SK-N-SH (cell line): ENCODE results near the gene P3H3. TPM values are rescaled to one million over a fixed set of nuclear protein-coding genes. Genes with fewer than 3 reads are reported as not detected.

Experiments used
- CTCF ChIA-PET: fragments of 300-600, 350-600 bp; formaldehyde crosslinking; extraction: SDS; loops from one replicate; lab custom pipeline; 2021; lab: Yijun Ruan, JAX
- POLR2A ChIA-PET: fragments of 350-600 bp; sonication (Branson Sonifier 250); formaldehyde crosslinking; extraction: SDS; loops from one replicate; lab custom pipeline; 2020; ENCODE audit warnings: antibody characterized with exemption, inconsistent platforms; lab: Yijun Ruan, JAX
- DNase-seq: peaks from one replicate; pipeline ENCODE4 v3.0.0; 2012
- H2AFZ ChIP-seq: fragments of 200-600 bp; sonication (generic); 2 replicates; pipeline ENCODE4 v1.8.1; 2016; ENCODE audit warnings: antibody characterized with exemption, mild to moderate bottlenecking, low read depth
- H3F3A ChIP-seq: fragments of 200-600 bp; sonication (generic); replicated peaks from 2 replicates; pipeline ENCODE3; 2016; ENCODE audit warnings: antibody characterized with exemption, mild to moderate bottlenecking; ENCODE audit not compliant: insufficient read depth
- H3K27ac ChIP-seq, 2 experiments: fragments of 200-500 bp in 1 of 2; fragments of 200-600 bp in 1 of 2; sonication (Bioruptor generic) in 1 of 2; sonication (generic), shearing (Covaris generic) in 1 of 2; 2 replicates each; pipeline versions ENCODE4 v1.5.1 to v1.6.1; 2014 to 2016; ENCODE audit warnings: low read depth in 2 of 2, inconsistent platforms in 1 of 2, low read length in 1 of 2, mild to moderate bottlenecking in 1 of 2, mixed read lengths in 1 of 2
- H3K27me3 ChIP-seq: fragments of 200-600 bp; sonication (generic), shearing (Covaris generic); 2 replicates; pipeline ENCODE4 v1.6.1; 2016; ENCODE audit warnings: mixed run types; ENCODE audit not compliant: insufficient read depth
- H3K36me3 ChIP-seq, 2 experiments: fragments of 200-500 bp in 1 of 2; fragments of 200-600 bp in 1 of 2; sonication (Bioruptor generic) in 1 of 2; sonication (generic) in 1 of 2; replicated peaks in 1 of 2; 2 replicates each; pipeline versions ENCODE3 to v1.5.1; 2014 to 2016; ENCODE audit warnings: low read length in 1 of 2, mild to moderate bottlenecking in 1 of 2; ENCODE audit not compliant: insufficient read depth in 2 of 2, control insufficient read depth in 1 of 2
- H3K4me1 ChIP-seq, 2 experiments: fragments of 200-500 bp in 1 of 2; fragments of 200-600 bp in 1 of 2; sonication (Bioruptor generic) in 1 of 2; sonication (generic), shearing (Covaris generic) in 1 of 2; 2 replicates each; pipeline versions ENCODE4 v1.5.1 to v1.6.1; 2014 to 2016; ENCODE audit warnings: low read depth in 1 of 2, low read length in 1 of 2, mixed run types in 1 of 2; ENCODE audit not compliant: insufficient read depth in 2 of 2, control insufficient read depth in 1 of 2
- H3K4me2 ChIP-seq: fragments of 200-600 bp; sonication (generic), shearing (Covaris generic); 2 replicates; pipeline ENCODE4 v1.6.1; 2017; ENCODE audit warnings: mixed run types
- H3K4me3 ChIP-seq, 2 experiments: fragments of 200-500 bp in 1 of 2; fragments of 200-600 bp in 1 of 2; sonication (Bioruptor generic) in 1 of 2; sonication (generic), shearing (Covaris generic) in 1 of 2; 2 replicates each; pipeline versions ENCODE4 v1.5.1 to v1.8.1; 2014 to 2016; ENCODE audit warnings: low read depth in 2 of 2, inconsistent platforms in 1 of 2, low read length in 1 of 2, mild to moderate bottlenecking in 1 of 2, mixed read lengths in 1 of 2, moderate library complexity in 1 of 2
- H3K79me2 ChIP-seq: fragments of 200-600 bp; sonication (generic); 2 replicates; pipeline ENCODE4 v1.8.1; 2017; ENCODE audit warnings: mild to moderate bottlenecking; ENCODE audit not compliant: insufficient read depth
- H3K9ac ChIP-seq: fragments of 200-600 bp; sonication (generic); 2 replicates; pipeline ENCODE4 v1.6.1; 2017; ENCODE audit warnings: mixed run types
- H3K9me2 ChIP-seq: fragments of 200-600 bp; sonication (generic); 2 replicates; pipeline ENCODE4 v1.6.1; 2017; ENCODE audit warnings: mixed run types
- H3K9me3 ChIP-seq: fragments of 200-600 bp; sonication (generic); 2 replicates; pipeline ENCODE4 v1.6.1; 2017; ENCODE audit warnings: mixed run types, mild to moderate bottlenecking, moderate library complexity
- H4K20me1 ChIP-seq: fragments of 200-600 bp; sonication (generic); 2 replicates; pipeline ENCODE4 v1.6.1; 2017; ENCODE audit warnings: mild to moderate bottlenecking, mixed run types; ENCODE audit not compliant: insufficient read depth
- CHD2 ChIP-seq: fragments of 150-350 bp; IDR thresholded peaks from 2 replicates; pipeline ENCODE4 v1.6.1; 2018; ENCODE audit warnings: low read length; ENCODE audit not compliant: partially characterized antibody
- EZH2phosphoT487 ChIP-seq: fragments of 200-600 bp; sonication (generic); IDR thresholded peaks from 2 replicates; pipeline ENCODE4 v1.6.1; 2017; ENCODE audit warnings: low read depth, mixed run types, mild to moderate bottlenecking, antibody characterized with exemption, moderate library complexity, borderline replicate concordance
- FOSL2 ChIP-seq: IDR thresholded peaks from 2 replicates; pipeline ENCODE4 v1.4.0; 2012; ENCODE audit warnings: low read depth, mild to moderate bottlenecking, moderate library complexity, borderline replicate concordance
- FOXJ3 ChIP-seq: sonication (generic); formaldehyde crosslinking; IDR thresholded peaks from 2 replicates; pipeline ENCODE4 v1.5.1; 2020; ENCODE audit warnings: mild to moderate bottlenecking, missing genetic modification reagents
- GABPA ChIP-seq: IDR thresholded peaks from 2 replicates; pipeline ENCODE4 v1.4.0; 2012; ENCODE audit warnings: low read depth, mild to moderate bottlenecking
- GATA2 ChIP-seq: sonication (generic); formaldehyde crosslinking; IDR thresholded peaks from 2 replicates; pipeline ENCODE4 v1.5.0; 2020; ENCODE audit warnings: mild to moderate bottlenecking, missing genetic modification reagents
- MAX ChIP-seq: IDR thresholded peaks from 2 replicates; pipeline ENCODE4 v1.4.0; 2012; ENCODE audit warnings: low read depth
- MEF2A ChIP-seq: IDR thresholded peaks from 2 replicates; pipeline ENCODE4 v1.4.0; 2012; ENCODE audit warnings: low read depth, borderline replicate concordance
- MXI1 ChIP-seq: IDR thresholded peaks from 2 replicates; pipeline ENCODE4 v1.6.1; 2012; ENCODE audit warnings: mild to moderate bottlenecking, low read depth, low read length, improper control_type of control experiment
- POLR2AphosphoS5 ChIP-seq: IDR thresholded peaks from 2 replicates; pipeline ENCODE4 v1.6.1; 2012; ENCODE audit warnings: low read depth, low read length
- RCOR1 ChIP-seq: fragments of 150-350 bp; IDR thresholded peaks from 2 replicates; pipeline ENCODE4 v1.6.1; 2017; ENCODE audit warnings: antibody characterized with exemption, low read length
- SIN3A ChIP-seq: IDR thresholded peaks from 2 replicates; pipeline ENCODE4 v1.6.1; 2012; ENCODE audit warnings: low read depth, mild to moderate bottlenecking, low read length, moderate library complexity, borderline replicate concordance
- TEAD4 ChIP-seq: IDR thresholded peaks from 2 replicates; pipeline ENCODE4 v1.4.0; 2012; ENCODE audit warnings: mild to moderate bottlenecking, borderline replicate concordance; ENCODE audit not compliant: insufficient read depth
- WGBS: methylation state at CpG from one replicate; pipeline ENCODE4 v1.1.6; 2017; ENCODE audit warnings: low lambda C conversion rate; 5-methylcytosine and 5-hydroxymethylcytosine counted together
- polyA plus RNA-seq, 3 experiments: library from polyadenylated mRNA; depleted of rRNA; stranded (reverse); fragments of >200 nt; gene quantifications; 2 replicates each; pipeline ENCODE4 v1.2.3, GENCODE V29; 2012
- TF ChIP-seq, protein P1 (sequence below): IDR thresholded peaks from 2 replicates; pipeline ENCODE4 v1.6.1; 2012; ENCODE audit warnings: mild to moderate bottlenecking, low read depth, low read length, moderate library complexity

P3H3 gene
- polyA plus RNA-seq, 1 of the 3 experiments (the other 2 are of a cell fraction): 74.6 TPM

DNA sequence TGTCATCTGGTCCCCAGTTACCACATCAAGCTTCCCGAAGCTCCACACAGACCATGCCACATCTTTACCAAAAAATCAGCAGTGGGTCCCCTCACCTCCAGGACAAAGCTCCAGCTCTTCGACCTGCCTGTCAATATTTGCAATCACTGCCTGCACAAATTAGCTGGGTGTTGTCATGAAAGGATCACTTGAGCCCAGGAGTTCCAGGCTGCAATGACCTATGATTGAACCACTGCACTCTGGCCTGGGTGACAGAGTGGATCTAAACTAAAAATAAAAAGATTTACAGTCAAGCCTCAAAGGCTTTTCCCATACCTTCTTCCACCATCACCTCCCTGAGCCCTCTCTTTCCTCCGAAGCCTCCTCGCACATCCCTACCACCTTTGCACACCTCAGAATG, 31.6 kb upstream of the P3H3 start:
- Histone ChIP-seq H3K36me3 (no peaks in the 10 kb centered on the region), H3K4me2 (no peak overlapping the region), H2AFZ (no peak overlapping the region), H3K79me2 (no peaks in the 10 kb centered on the region), H3K27me3 (no peaks in the 10 kb centered on the region), H3K27ac (no peak overlapping the region), H4K20me1 (no peaks in the 10 kb centered on the region), H3F3A (no peaks in the 10 kb centered on the region), H3K9ac (no peak overlapping the region), H3K9me3 (no peaks in the 10 kb centered on the region), H3K4me1 (peaks cover 0 to 9% of the 10 kb centered on the region in 2 experiments; a peak in 1 of 4 replicates), H3K9me2 (no peaks in the 10 kb centered on the region), H3K4me3 (no peak overlapping the region)
- TF ChIP-seq SIN3A: no peak
- no peak for TF ChIP-seq EZH2phosphoT487
- no peak for TF ChIP-seq TEAD4
- no peak for TF ChIP-seq MXI1
- TF ChIP-seq FOXJ3: no peak
- TF ChIP-seq, protein P1, sequence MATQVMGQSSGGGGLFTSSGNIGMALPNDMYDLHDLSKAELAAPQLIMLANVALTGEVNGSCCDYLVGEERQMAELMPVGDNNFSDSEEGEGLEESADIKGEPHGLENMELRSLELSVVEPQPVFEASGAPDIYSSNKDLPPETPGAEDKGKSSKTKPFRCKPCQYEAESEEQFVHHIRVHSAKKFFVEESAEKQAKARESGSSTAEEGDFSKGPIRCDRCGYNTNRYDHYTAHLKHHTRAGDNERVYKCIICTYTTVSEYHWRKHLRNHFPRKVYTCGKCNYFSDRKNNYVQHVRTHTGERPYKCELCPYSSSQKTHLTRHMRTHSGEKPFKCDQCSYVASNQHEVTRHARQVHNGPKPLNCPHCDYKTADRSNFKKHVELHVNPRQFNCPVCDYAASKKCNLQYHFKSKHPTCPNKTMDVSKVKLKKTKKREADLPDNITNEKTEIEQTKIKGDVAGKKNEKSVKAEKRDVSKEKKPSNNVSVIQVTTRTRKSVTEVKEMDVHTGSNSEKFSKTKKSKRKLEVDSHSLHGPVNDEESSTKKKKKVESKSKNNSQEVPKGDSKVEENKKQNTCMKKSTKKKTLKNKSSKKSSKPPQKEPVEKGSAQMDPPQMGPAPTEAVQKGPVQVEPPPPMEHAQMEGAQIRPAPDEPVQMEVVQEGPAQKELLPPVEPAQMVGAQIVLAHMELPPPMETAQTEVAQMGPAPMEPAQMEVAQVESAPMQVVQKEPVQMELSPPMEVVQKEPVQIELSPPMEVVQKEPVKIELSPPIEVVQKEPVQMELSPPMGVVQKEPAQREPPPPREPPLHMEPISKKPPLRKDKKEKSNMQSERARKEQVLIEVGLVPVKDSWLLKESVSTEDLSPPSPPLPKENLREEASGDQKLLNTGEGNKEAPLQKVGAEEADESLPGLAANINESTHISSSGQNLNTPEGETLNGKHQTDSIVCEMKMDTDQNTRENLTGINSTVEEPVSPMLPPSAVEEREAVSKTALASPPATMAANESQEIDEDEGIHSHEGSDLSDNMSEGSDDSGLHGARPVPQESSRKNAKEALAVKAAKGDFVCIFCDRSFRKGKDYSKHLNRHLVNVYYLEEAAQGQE: no peak
- TF ChIP-seq RCOR1: no peak
- ChIA-PET CTCF (interaction anchor here (0.9 to 1.9 kb wide), 4 partner anchors 29 to 60 kb away, joined by 3 to 10 read pairs (median 6); partner anchors contain the start of gene MLF2), POLR2A (no interaction called here)
- WGBS: 69% methylated on average over 4 of the region's 4 CpGs
- DNase-seq: no peak

- Histone ChIP-seq H3K36me3 (no peaks in the 10 kb centered on the region), H3K9me2 (no peaks in the 10 kb centered on the region), H3K4me2 (no peak overlapping the region), H3K4me1 (no peaks in the 10 kb centered on the region), H4K20me1 (no peaks in the 10 kb centered on the region), H3K9ac (no peak overlapping the region), H3K27me3 (no peaks in the 10 kb centered on the region), H3F3A (no peaks in the 10 kb centered on the region), H3K4me3 (no peak overlapping the region), H3K27ac (no peak overlapping the region), H2AFZ (no peak overlapping the region), H3K9me3 (no peaks in the 10 kb centered on the region), H3K79me2 (no peaks in the 10 kb centered on the region)
- TF ChIP-seq SIN3A: no peak
- TF ChIP-seq CHD2: no peak
- no peak for TF ChIP-seq GATA2 (CRISPR knock-in tag)
- TF ChIP-seq MEF2A: no peak
- TF ChIP-seq MAX: no peak
- no peak for TF ChIP-seq POLR2AphosphoS5
- no peak for TF ChIP-seq GABPA
- no peak for TF ChIP-seq FOSL2
- DNase-seq: no peak
- CTCF ChIA-PET: interaction anchor here (0.9 kb wide), 1 partner anchor 26 kb away, joined by 3 read pairs; no protein-coding TSS in a partner anchor
- 88% methylated on average over 5 of the region's 5 CpGs for WGBS
- POLR2A ChIA-PET: no interaction called here
These were observed 29.1 kb upstream of the P3H3 start for GRCh38 chr12:6799147-6799546.
